NCI-H69 (cell line): ENCODE results near the gene ACACB.

Experiments used
- DNase-seq: peaks from one replicate; lab custom pipeline; 2025; lab: John Stamatoyannopoulos, UW

ACACB gene

GRCh38 chr12:109219938-109220337, 103.6 kb downstream of the ACACB start:
- DNase-seq = no peak

GRCh38 chr12:109221277-109221931, 105.0 kb downstream of the ACACB start:
- no peak for DNase-seq

GRCh38 chr12:109222062-109222461, 105.7 kb downstream of the ACACB start:
- DNase-seq = no peak

GRCh38 chr12:109222496-109222895, 106.1 kb downstream of the ACACB start:
- DNase-seq = no peak

GRCh38 chr12:109223211-109223610, 106.8 kb downstream of the ACACB start:
- no peak for DNase-seq

- no peak for DNase-seq
Measured at GRCh38 chr12:109223868-109224267, 107.5 kb downstream of the ACACB start.

- no peak for DNase-seq
Measured at GRCh38 chr12:109228664-109229063, 112.3 kb downstream of the ACACB start.

- DNase-seq = no peak
Measured at GRCh38 chr12:109230193-109230592, 113.8 kb downstream of the ACACB start.

GRCh38 chr12:109232731-109233130, 116.3 kb downstream of the ACACB start:
- DNase-seq = no peak

GRCh38 chr12:109234012-109234411, 117.6 kb downstream of the ACACB start:
- DNase-seq = no peak

- no peak for DNase-seq
Measured at GRCh38 chr12:109236257-109236656, 119.9 kb downstream of the ACACB start.

GRCh38 chr12:109239179-109239578, 122.8 kb downstream of the ACACB start:
- DNase-seq = no peak

- DNase-seq = no peak
Measured at GRCh38 chr12:109239691-109240090, 123.3 kb downstream of the ACACB start.

- DNase-seq = no peak
Measured at GRCh38 chr12:109240365-109240764, 124.0 kb downstream of the ACACB start.

GRCh38 chr12:109241936-109242335, 125.5 kb downstream of the ACACB start:
- DNase-seq = no peak

- no peak for DNase-seq
Measured at GRCh38 chr12:109244073-109244472, 127.7 kb downstream of the ACACB start.

GRCh38 chr12:109246221-109246620, 129.8 kb downstream of the ACACB start:
- DNase-seq = no peak

GRCh38 chr12:109247831-109248654, 131.7 kb downstream of the ACACB start:
- peak; percentile 39 for DNase-seq

- DNase-seq = no peak
Measured at GRCh38 chr12:109250523-109250922, 134.1 kb downstream of the ACACB start.

- no peak for DNase-seq
Measured at GRCh38 chr12:109252799-109253198, 136.4 kb downstream of the ACACB start.

GRCh38 chr12:109253913-109254544, 137.6 kb downstream of the ACACB start:
- DNase-seq = no peak

GRCh38 chr12:109255377-109255776, 139.0 kb downstream of the ACACB start:
- DNase-seq = peak; percentile 38

- DNase-seq = no peak
Measured at GRCh38 chr12:109256011-109256410, 139.6 kb downstream of the ACACB start.
